Vagina (tissue), 2 donors: ENCODE results near the gene SFTPA1.

Source experiments
- POLR2A ChIP-seq, 2 donors: fragments of 450-650 bp; IDR thresholded peaks; one replicate each; pipeline ENCODE4 v1.6.1; 2017; ENCODE audit warnings: antibody characterized with exemption in 2 of 2, mild to moderate bottlenecking in 2 of 2, moderate library complexity in 2 of 2
- POLR2AphosphoS5 ChIP-seq, 2 donors: sonication (generic); formaldehyde crosslinking; IDR thresholded peaks; one replicate each; pipeline ENCODE4 v1.9.0; 2017; ENCODE audit warnings: antibody characterized with exemption in 2 of 2, mild to moderate bottlenecking in 2 of 2, low read depth in 1 of 2; ENCODE audit not compliant: insufficient read depth in 1 of 2
- TF ChIP-seq, protein P1 (sequence below), 3 experiments: fragments of 450-650 bp in 2 of 3; fragments of 200-600 bp in 1 of 3; sonication (generic) in 1 of 3; IDR thresholded peaks; one replicate each; pipeline ENCODE4 v1.5.1; 2017 to 2019; ENCODE audit warnings: antibody characterized with exemption in 3 of 3, mild to moderate bottlenecking in 2 of 3, moderate library complexity in 2 of 3

DNA sequence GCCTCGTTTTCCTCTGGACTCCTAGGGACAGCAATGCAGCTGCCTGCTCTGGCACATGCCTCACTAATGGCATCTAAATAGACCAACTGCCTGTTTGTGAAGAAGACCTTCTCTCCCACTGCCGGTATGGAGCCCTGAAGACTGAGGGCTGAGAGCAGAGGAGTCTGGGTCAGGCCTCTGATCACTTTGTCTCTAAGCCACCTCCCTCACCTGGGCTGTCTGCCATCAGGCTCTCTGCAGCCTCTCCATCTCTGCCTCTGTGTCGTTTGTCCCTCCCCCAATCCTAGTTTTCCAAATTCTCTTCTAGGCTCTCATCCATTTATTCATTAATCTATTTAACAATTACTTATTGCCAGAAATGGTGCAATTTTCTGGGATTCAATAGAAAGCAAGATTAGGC is 15.2 kb upstream of the SFTPA1 start:
- TF ChIP-seq, protein P1, sequence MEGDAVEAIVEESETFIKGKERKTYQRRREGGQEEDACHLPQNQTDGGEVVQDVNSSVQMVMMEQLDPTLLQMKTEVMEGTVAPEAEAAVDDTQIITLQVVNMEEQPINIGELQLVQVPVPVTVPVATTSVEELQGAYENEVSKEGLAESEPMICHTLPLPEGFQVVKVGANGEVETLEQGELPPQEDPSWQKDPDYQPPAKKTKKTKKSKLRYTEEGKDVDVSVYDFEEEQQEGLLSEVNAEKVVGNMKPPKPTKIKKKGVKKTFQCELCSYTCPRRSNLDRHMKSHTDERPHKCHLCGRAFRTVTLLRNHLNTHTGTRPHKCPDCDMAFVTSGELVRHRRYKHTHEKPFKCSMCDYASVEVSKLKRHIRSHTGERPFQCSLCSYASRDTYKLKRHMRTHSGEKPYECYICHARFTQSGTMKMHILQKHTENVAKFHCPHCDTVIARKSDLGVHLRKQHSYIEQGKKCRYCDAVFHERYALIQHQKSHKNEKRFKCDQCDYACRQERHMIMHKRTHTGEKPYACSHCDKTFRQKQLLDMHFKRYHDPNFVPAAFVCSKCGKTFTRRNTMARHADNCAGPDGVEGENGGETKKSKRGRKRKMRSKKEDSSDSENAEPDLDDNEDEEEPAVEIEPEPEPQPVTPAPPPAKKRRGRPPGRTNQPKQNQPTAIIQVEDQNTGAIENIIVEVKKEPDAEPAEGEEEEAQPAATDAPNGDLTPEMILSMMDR (IDR thresholded peaks at IDR 0.05), result no peak
- TF ChIP-seq POLR2A (IDR thresholded peaks at IDR 0.05) (no peak), POLR2AphosphoS5 (IDR thresholded peaks at IDR 0.05; ENCODE audit: insufficient read depth in 1 of 2, low read depth in 1 of 2) (no peak)
